GM21381 (cell line): ENCODE measurements around the gene RBPJL.
"Not testable (repeated sequence)": the region's sequence is repeated elsewhere in the genome, so short reads cannot be mapped to it uniquely, and the experiment has no call there.

Experiments used
- ATAC-seq: cut with Tn5 transposase; IDR thresholded peaks from one replicate; pipeline ENCODE4 v1.9.1; 2021; ENCODE audit warnings: mild to moderate bottlenecking, moderate library complexity; ENCODE audit not compliant: unreplicated experiment

Gene RBPJL

GRCh38 chr20:45341579-45341938 is 34.9 kb downstream of the RBPJL start:
- no peak for ATAC-seq

GRCh38 chr20:45341939-45342854 is 35.6 kb downstream of the RBPJL start:
- no peak for ATAC-seq

- ATAC-seq, result no peak
These were observed 36.4 kb downstream of the RBPJL start for GRCh38 chr20:45342855-45343531.

- no peak for ATAC-seq
These were observed 37.0 kb downstream of the RBPJL start for GRCh38 chr20:45343532-45344167.

GRCh38 chr20:45344168-45344860 is 37.7 kb downstream of the RBPJL start:
- ATAC-seq, result no peak

GRCh38 chr20:45345104-45345936 is 38.7 kb downstream of the RBPJL start:
- ATAC-seq, result no peak

GRCh38 chr20:45346291-45346718 is 39.7 kb downstream of the RBPJL start:
- ATAC-seq, result no peak

- ATAC-seq, result no peak
These were observed 40.2 kb downstream of the RBPJL start for GRCh38 chr20:45346851-45347250.

GRCh38 chr20:45347297-45347935 is 40.8 kb downstream of the RBPJL start:
- no peak for ATAC-seq

GRCh38 chr20:45347936-45348778 is 41.5 kb downstream of the RBPJL start, which contains the start of gene SDC4:
TSS of gene SDC4 (minus strand) at chr20:45348424. CDS start at chr20:45348384, 40 bp downstream.
- no peak for ATAC-seq

- no peak for ATAC-seq
These were observed 43.6 kb downstream of the RBPJL start for GRCh38 chr20:45350217-45350616.

GRCh38 chr20:45350795-45351194 is 44.2 kb downstream of the RBPJL start:
- not testable (repeated sequence) for ATAC-seq

GRCh38 chr20:45352729-45353128 is 46.1 kb downstream of the RBPJL start:
- no peak for ATAC-seq

- ATAC-seq, result no peak
These were observed 47.1 kb downstream of the RBPJL start for GRCh38 chr20:45353746-45354145.

- ATAC-seq, result no peak
These were observed 48.0 kb downstream of the RBPJL start for GRCh38 chr20:45354423-45355208.

GRCh38 chr20:45355209-45356084 is 48.8 kb downstream of the RBPJL start:
- ATAC-seq, result no peak
